Breast epithelium (tissue), 4 donors: ENCODE results near the gene TDRD15. TPM values are rescaled to one million over a fixed set of nuclear protein-coding genes. Genes with fewer than 3 reads are reported as not detected.
"Not testable (repeated sequence)": the region's sequence is repeated elsewhere in the genome, so short reads cannot be mapped to it uniquely, and the experiment has no call there.

Source experiments
- DNase-seq, 2 donors: peaks; one replicate each; pipeline ENCODE4 v3.0.0-alpha.2; 2019; ENCODE audit warnings: low spot score in 2 of 2
- H3K27ac ChIP-seq, 2 donors: fragments of 200-600 bp; sonication (generic) in 1 of 2; one replicate each; pipeline ENCODE4 v1.5.1; 2016 to 2019; ENCODE audit warnings: mild to moderate bottlenecking in 1 of 2
- H3K27me3 ChIP-seq, 2 donors: fragments of 200-600 bp; sonication (generic) in 1 of 2; one replicate each; pipeline versions ENCODE4 v1.5.1 to v1.6.0; 2017 to 2019; ENCODE audit warnings: control low read depth in 1 of 2, mild to moderate bottlenecking in 1 of 2
- H3K36me3 ChIP-seq: fragments of 200-600 bp; one replicate; pipeline ENCODE4 v1.5.1; 2019
- H3K4me1 ChIP-seq, 2 donors: fragments of 200-600 bp; sonication (generic); one replicate each; pipeline ENCODE4 v1.5.1; 2016 to 2019; ENCODE audit warnings: control low read depth in 1 of 2
- H3K4me3 ChIP-seq, 3 donors: fragments of 200-600 bp; sonication (generic); 1 replicate in 2 of 3; 2 replicates in 1 of 3; pipeline ENCODE4 v1.5.1; 2016 to 2019; ENCODE audit warnings: mild to moderate bottlenecking in 3 of 3, moderate library complexity in 2 of 3
- H3K9me3 ChIP-seq, 2 donors: fragments of 200-600 bp; sonication (generic) in 1 of 2; one replicate each; pipeline ENCODE4 v1.5.1; 2016 to 2019; ENCODE audit warnings: control low read depth in 1 of 2
- CTCF ChIP-seq, 3 donors: fragments of 450-650 bp; IDR thresholded peaks; one replicate each; pipeline ENCODE4 v1.5.1; 2016 to 2017; ENCODE audit warnings: antibody characterized with exemption in 3 of 3, mild to moderate bottlenecking in 3 of 3, moderate library complexity in 3 of 3
- POLR2A ChIP-seq: fragments of 450-650 bp; IDR thresholded peaks from one replicate; pipeline ENCODE4 v1.6.1; 2016; ENCODE audit warnings: antibody characterized with exemption, mild to moderate bottlenecking, moderate library complexity
- POLR2AphosphoS5 ChIP-seq, 3 donors: sonication (generic); formaldehyde crosslinking; IDR thresholded peaks; one replicate each; pipeline ENCODE4 v1.6.1; 2017; ENCODE audit warnings: antibody characterized with exemption in 3 of 3
- intact Hi-C: fragments of 100-400 bp; cut with DNase I; formaldehyde crosslinking; loops from one replicate; pipeline ENCODE4 v1.15.1; 2023; ENCODE audit warnings: low total_unique reads
- total RNA-seq, 3 donors: library from RNA; depleted of rRNA; stranded (reverse); fragments of >200 nt; gene quantifications; one replicate each; pipeline ENCODE4 v1.1.0, GENCODE V29; 2016

TDRD15 gene
- total RNA-seq, 3 donors from 2014 or later = 0.59 TPM; not detected in 2

- H3K27me3 ChIP-seq = no peaks in the 10 kb centered on the region
- no peaks in the 10 kb centered on the region for H3K36me3 ChIP-seq
- H3K4me1 ChIP-seq = no peaks in the 10 kb centered on the region
- H3K4me3 ChIP-seq = no peak overlapping the region
- TF ChIP-seq CTCF (IDR thresholded peaks at IDR 0.05) (no peak), POLR2A (no peak), POLR2AphosphoS5 (IDR thresholded peaks at IDR 0.05) (no peak)
- no peaks in the 10 kb centered on the region for H3K9me3 ChIP-seq
- intact Hi-C loops = no loop called here
- DNase-seq = no peak
- no peak overlapping the region for H3K27ac ChIP-seq
Observed at GRCh38 chr2:21142149-21142548, 18.4 kb downstream of the TDRD15 start.

- TF ChIP-seq CTCF (IDR thresholded peaks at IDR 0.05) (no peak), POLR2A (no peak), POLR2AphosphoS5 (IDR thresholded peaks at IDR 0.05) (no peak)
Observed at GRCh38 chr2:21146638-21147037, 22.9 kb downstream of the TDRD15 start.

GRCh38 chr2:21148718-21149117 is 24.9 kb downstream of the TDRD15 start:
- H3K9me3 ChIP-seq = no peaks in the 10 kb centered on the region
- TF ChIP-seq POLR2AphosphoS5 (IDR thresholded peaks at IDR 0.05) (no peak), CTCF (IDR thresholded peaks at IDR 0.05) (no peak), POLR2A (no peak)
- H3K27me3 ChIP-seq = no peaks in the 10 kb centered on the region
- H3K4me3 ChIP-seq = no peak overlapping the region
- H3K36me3 ChIP-seq = no peaks in the 10 kb centered on the region
- intact Hi-C loops = no loop called here
- no peak overlapping the region for H3K27ac ChIP-seq
- no peak for DNase-seq
- no peaks in the 10 kb centered on the region for H3K4me1 ChIP-seq

More at GRCh38 chr2:21146638-21147037, 22.9 kb downstream of the TDRD15 start:
- Histone ChIP-seq H3K4me1 (no peaks in the 10 kb centered on the region), H3K27ac (no peak overlapping the region), H3K9me3 (no peaks in the 10 kb centered on the region), H3K4me3 (no peak overlapping the region), H3K27me3 (no peaks in the 10 kb centered on the region), H3K36me3 (no peaks in the 10 kb centered on the region)
- DNase-seq = no peak
- intact Hi-C loops = no loop called here

- H3K36me3 ChIP-seq, H3K9me3 ChIP-seq, H3K4me1 ChIP-seq, H3K27ac ChIP-seq, H3K4me3 ChIP-seq, DNase-seq, intact Hi-C loops, H3K27me3 ChIP-seq: not testable (repeated sequence)
Observed at GRCh38 chr2:21151234-21151633, 27.5 kb downstream of the TDRD15 start.

- no peak overlapping the region for H3K4me3 ChIP-seq
- TF ChIP-seq POLR2A (no peak), POLR2AphosphoS5 (IDR thresholded peaks at IDR 0.05) (no peak), CTCF (IDR thresholded peaks at IDR 0.05) (no peak)
- H3K27me3 ChIP-seq = no peaks in the 10 kb centered on the region
- no peaks in the 10 kb centered on the region for H3K36me3 ChIP-seq
- intact Hi-C loops = no loop called here
- H3K27ac ChIP-seq = no peak overlapping the region
- H3K4me1 ChIP-seq = no peaks in the 10 kb centered on the region
- no peaks in the 10 kb centered on the region for H3K9me3 ChIP-seq
- DNase-seq = no peak
Observed at GRCh38 chr2:21155365-21156136, 31.8 kb downstream of the TDRD15 start.
